Dermis blood vessel endothelial cell (primary cell): ENCODE data around the gene MYL3. TPM values are rescaled to one million over a fixed set of nuclear protein-coding genes. Genes with fewer than 3 reads are reported as not detected.
"Not testable (repeated sequence)": the region's sequence is repeated elsewhere in the genome, so short reads cannot be mapped to it uniquely, and the experiment has no call there.

Experiments
- DNase-seq: peaks from one replicate; pipeline ENCODE4 v3.0.0; 2010
- total RNA-seq: library from RNA; depleted of rRNA; stranded (reverse); fragments of >200 nt; gene quantifications from 2 replicates; pipeline ENCODE4 v1.2.3, GENCODE V29; 2014

Gene MYL3
- total RNA-seq, 1 donor from 2014 or later, result not detected

DNA sequence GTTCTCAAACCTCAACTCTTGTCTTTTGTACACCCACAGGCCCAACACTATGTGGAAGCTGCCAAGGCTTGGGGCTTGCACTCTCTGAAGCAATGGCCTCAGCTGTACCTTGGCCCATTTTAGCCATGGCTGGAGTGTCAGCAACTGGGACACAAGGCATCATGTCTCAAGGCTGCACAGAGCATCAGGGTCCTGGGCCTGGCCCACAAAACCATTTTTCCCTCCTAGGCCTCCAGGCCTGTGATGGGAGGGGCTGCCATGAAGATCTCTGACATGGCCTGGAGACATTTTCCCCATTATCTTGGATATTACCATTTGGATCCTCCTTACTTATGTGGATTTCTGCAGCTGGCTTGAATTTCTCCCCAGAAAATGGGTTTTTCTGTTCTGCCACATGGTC, 39.9 kb downstream of the MYL3 start:
- DNase-seq, result not testable (repeated sequence)

DNA sequence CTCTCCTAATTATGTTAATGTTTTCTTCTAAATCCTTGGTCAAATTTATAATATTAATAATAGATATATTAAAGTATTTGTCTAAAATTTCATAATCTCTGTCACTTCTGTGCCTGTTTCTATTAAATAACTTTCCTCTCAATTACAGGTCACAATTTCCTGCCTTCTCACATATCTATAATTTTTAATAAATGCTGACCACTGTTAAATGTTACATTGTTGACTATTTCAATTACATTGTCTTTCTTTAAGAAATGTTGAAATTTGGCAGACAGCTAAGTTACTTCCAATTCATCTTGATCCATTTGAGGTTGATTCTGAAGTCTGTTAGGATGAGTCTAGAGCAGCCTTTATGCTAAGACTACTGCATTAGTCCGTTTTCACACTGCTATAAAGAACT, 41.7 kb downstream of the MYL3 start:
- no peak for DNase-seq

DNA sequence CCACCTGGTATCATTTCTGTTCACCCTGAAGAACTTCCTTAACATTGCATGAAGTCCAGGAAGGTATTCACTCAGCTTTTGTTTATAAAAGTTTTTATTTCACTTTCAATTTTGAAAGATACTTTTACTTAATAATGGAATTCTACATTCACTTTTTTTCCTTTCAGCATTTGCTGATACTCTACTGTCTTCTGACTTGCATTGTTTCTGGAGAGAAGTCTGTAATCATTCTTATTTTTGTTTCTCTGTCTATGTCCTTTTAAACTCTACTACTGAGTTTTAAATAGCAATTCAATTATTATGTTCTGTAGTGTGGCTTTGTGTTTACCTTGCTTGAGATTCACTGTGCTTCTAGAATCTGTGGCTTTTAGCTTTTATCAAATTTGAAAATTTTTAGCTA, 42.4 kb downstream of the MYL3 start:
- DNase-seq, result no peak

DNA sequence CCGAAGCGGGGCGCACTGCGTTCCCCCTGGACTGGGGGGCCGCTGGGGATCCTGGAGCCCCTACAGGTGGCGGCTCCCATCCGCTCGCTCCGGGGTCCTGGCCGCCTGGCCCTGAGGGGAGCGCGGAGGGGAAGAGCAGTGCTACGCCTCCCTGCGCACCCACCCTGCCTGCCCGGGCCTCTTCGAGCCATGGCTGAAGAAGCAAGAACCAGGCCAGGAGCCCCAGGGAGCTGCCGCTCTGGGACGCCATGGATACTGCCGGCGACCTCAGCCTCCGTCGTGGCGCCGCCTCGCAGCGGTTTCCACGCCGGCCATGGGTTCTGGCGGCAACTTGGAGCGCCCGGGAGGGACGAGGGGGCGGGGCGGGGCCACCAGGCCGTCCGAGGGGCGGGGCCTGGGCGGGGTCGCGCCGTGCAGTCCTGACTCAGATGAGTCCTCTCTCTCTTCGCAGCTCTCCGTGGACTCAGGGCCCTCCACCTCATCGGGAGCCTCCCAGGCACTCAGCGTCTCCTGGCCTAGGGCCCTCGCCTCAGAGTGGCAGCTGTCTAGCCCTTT, 50.9 kb downstream of the MYL3 start:
- peak; percentile 46 for DNase-seq

DNA sequence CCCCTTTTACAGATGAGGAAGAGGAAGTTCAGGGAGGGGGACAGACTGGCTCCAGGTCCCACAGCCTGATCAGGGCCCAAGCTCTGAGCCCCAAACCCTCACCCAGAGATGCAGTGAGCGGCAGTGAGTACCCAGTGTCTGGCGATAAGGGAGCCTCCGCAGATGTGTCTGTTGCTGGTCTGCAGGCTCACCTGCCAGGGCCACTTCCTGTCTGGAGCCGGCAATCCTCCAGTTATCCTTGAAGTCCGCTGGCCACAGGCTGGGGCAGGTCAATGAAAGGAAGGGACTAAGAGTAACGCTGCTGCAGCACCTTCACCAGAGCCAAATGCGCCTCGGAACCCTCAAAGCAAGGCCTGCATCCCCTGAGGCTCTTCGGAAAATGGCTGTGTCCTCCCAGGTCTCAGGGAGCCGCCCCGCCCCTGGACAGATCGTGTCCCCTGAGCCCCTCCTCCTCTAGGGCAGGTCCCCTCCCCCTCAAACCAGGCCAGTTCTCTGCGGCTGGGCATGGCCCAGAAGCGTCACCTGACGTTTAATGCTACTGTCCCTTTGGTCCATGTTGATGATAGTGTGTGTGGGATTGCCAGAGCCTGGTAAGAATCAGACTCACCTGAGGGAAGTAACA, 51.5 kb downstream of the MYL3 start:
- no peak for DNase-seq

DNA sequence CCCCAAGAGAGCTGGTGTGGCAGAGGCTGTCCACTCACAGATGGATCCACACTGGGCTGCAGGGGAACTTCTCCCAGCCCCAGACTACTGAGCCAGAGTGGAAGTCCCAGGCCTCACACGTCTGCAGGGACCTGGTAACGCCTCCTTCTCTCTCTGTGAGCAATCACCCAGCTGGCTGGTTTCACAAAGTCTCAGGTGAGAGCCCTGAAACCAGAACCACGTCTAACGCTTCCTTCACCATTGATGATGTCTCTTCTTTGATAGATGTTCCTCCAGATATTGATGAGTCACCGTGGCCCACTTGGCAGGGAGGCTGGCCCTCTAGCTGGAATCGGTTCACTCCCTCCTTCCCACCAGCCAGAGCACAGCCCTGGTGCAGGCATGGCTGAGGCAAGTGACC, 54.5 kb downstream of the MYL3 start:
- not testable (repeated sequence) for DNase-seq

Other genes starting within 250 kb of the MYL3 start
- gene ALS2CL, start 169.8 kb downstream of the MYL3 start, total RNA-seq, result 7.5 and 8.5 TPM in 2 replicates
- gene TMIE, start 162.1 kb downstream of the MYL3 start, total RNA-seq, result 0.17 TPM in 1 of 2 replicates, not detected in the other
- not detected in 2 replicates for gene PRSS50, start 145.6 kb downstream of the MYL3 start, total RNA-seq
- gene PTH1R, start 14.3 kb upstream of the MYL3 start, total RNA-seq, result 0.19 and 0.85 TPM in 2 replicates
- 22.7 and 44.6 TPM in 2 replicates for gene CCDC12, start 113.3 kb upstream of the MYL3 start, total RNA-seq
- 30.6 and 52.2 TPM in 2 replicates for gene NBEAL2, start 116.2 kb upstream of the MYL3 start, total RNA-seq